LNCAP (cell line): ENCODE measurements around the gene TAS2R39.
A peak's percentile ranks its signal among the peaks of the same experiment; 100 is the strongest.

ENCODE experiments used
- CTCF ChIP-seq: fragments of 450-650 bp; IDR thresholded peaks from 2 replicates; pipeline ENCODE4 v1.5.1; 2017; ENCODE audit warnings: mild to moderate bottlenecking

Gene TAS2R39

GRCh38 chr7:143210541-143210940 is 27.3 kb downstream of the TAS2R39 start:
- no peak for TF ChIP-seq CTCF

GRCh38 chr7:143214789-143215679 is 31.8 kb downstream of the TAS2R39 start:
- peak; percentile 98 for TF ChIP-seq CTCF

GRCh38 chr7:143216151-143216550 is 32.9 kb downstream of the TAS2R39 start:
- no peak for TF ChIP-seq CTCF

- TF ChIP-seq CTCF, result no peak
These were observed 33.5 kb downstream of the TAS2R39 start for GRCh38 chr7:143216686-143217085.

- no peak for TF ChIP-seq CTCF
These were observed 34.6 kb downstream of the TAS2R39 start for GRCh38 chr7:143217806-143218205.

GRCh38 chr7:143221286-143221685 is 38.1 kb downstream of the TAS2R39 start:
- TF ChIP-seq CTCF, result no peak

GRCh38 chr7:143221737-143222136 is 38.5 kb downstream of the TAS2R39 start, which contains the start of gene TAS2R40:
Gene TAS2R40, plus strand, starts transcription at chr7:143222037. Its CDS starts 42 bp downstream, at chr7:143222079.
- TF ChIP-seq CTCF, result no peak
